Suprapubic skin (tissue), 4 donors: Measurements from ENCODE around the gene TUBB8. TPM values are rescaled to one million over a fixed set of nuclear protein-coding genes. Genes with fewer than 3 reads are reported as not detected.
A peak's percentile ranks its signal among the peaks of the same experiment; 100 is the strongest.
"Not testable (repeated sequence)": the region's sequence is repeated elsewhere in the genome, so short reads cannot be mapped to it uniquely, and the experiment has no call there.

Source experiments
- DNase-seq, 2 donors: peaks; one replicate each; pipeline ENCODE4 v3.0.0-alpha.2; 2019; ENCODE audit warnings: low spot score in 2 of 2
- H3K27ac ChIP-seq: fragments of 200-600 bp; sonication (generic); one replicate; pipeline ENCODE4 v1.5.1; 2019
- H3K27me3 ChIP-seq: fragments of 200-600 bp; sonication (generic); one replicate; pipeline ENCODE4 v1.5.1; 2019
- H3K36me3 ChIP-seq: fragments of 200-600 bp; sonication (generic); one replicate; pipeline ENCODE4 v1.5.1; 2019
- H3K4me1 ChIP-seq: fragments of 200-600 bp; sonication (generic); one replicate; pipeline ENCODE4 v1.5.1; 2019
- H3K4me3 ChIP-seq: fragments of 200-600 bp; sonication (generic); one replicate; pipeline ENCODE4 v1.5.1; 2019; ENCODE audit warnings: mild to moderate bottlenecking
- H3K9me3 ChIP-seq: fragments of 200-600 bp; sonication (generic); one replicate; pipeline ENCODE4 v1.5.1; 2019
- EP300 ChIP-seq: sonication (generic); formaldehyde crosslinking; IDR thresholded peaks from one replicate; pipeline ENCODE4 v1.6.1; 2017; ENCODE audit warnings: antibody characterized with exemption
- POLR2A ChIP-seq, 2 donors: fragments of 450-650 bp; IDR thresholded peaks; one replicate each; pipeline ENCODE4 v1.6.1; 2017; ENCODE audit warnings: antibody characterized with exemption in 2 of 2, mild to moderate bottlenecking in 2 of 2, moderate library complexity in 2 of 2
- POLR2AphosphoS5 ChIP-seq, 3 donors: sonication (generic); formaldehyde crosslinking; IDR thresholded peaks; one replicate each; pipeline ENCODE4 v1.6.1; 2017; ENCODE audit warnings: antibody characterized with exemption in 3 of 3
- WGBS: methylation state at CpG from one replicate; pipeline ENCODE4 v1.1.5; 2018; 5-methylcytosine and 5-hydroxymethylcytosine counted together
- total RNA-seq, 4 donors: library from RNA; depleted of rRNA; stranded (reverse); fragments of >200 nt; gene quantifications; one replicate each; pipeline ENCODE4 v1.1.0, GENCODE V29; 2016
- TF ChIP-seq, protein P1 (sequence below), 2 donors: fragments of 200-600 bp in 1 of 2; fragments of 450-650 bp in 1 of 2; sonication (generic) in 1 of 2; IDR thresholded peaks; one replicate each; pipeline ENCODE4 v1.5.1; 2016 to 2019; ENCODE audit warnings: antibody characterized with exemption in 2 of 2, mild to moderate bottlenecking in 1 of 2, moderate library complexity in 1 of 2

TUBB8 gene
- total RNA-seq, 4 donors from 2014 or later: not detected

DNA sequence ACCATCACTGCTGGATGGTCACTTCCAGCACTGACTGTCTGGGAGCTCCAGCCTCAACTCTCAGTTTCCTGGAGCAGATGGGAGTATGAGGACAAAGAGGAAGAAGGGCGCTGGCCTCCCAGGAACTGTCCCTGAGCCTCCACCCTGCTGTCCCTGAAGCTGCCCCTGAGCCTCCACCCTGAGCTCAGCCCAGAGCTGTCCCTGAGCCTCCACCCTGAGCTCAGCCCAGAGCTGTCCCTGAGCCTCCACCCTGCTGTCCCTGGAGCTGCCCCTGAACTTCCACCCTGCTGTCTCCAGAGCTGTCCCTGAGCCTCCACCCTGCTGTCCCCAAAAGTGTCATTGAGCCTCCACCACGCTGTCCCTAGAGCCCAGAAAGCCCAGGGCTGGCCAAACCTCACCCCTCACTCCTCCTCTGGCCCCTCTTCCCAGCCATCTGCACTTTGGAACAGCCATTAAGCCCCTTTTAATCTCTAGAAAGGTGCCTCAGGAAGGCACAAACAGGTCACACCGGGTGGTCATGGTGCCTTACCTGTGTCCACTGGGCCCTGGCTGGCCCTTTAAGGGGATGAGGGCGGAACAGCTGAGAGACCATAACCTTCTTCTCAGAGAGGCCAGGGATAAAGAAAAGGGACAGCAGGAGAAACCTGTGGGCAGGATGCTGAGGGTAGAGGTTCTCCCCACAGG, 30.6 kb upstream of the TUBB8 start:
- Histone ChIP-seq H3K4me1 (peaks cover 2% of the 10 kb centered on the region), H3K27ac (no peak overlapping the region), H3K9me3 (no peaks in the 10 kb centered on the region), H3K4me3 (no peak overlapping the region), H3K36me3 (no peaks in the 10 kb centered on the region), H3K27me3 (peaks cover 16% of the 10 kb centered on the region)
- TF ChIP-seq POLR2AphosphoS5 (IDR thresholded peaks at IDR 0.05) (no peak), POLR2A (IDR thresholded peaks at IDR 0.05) (no peak), EP300 (no peak)
- TF ChIP-seq, protein P1, sequence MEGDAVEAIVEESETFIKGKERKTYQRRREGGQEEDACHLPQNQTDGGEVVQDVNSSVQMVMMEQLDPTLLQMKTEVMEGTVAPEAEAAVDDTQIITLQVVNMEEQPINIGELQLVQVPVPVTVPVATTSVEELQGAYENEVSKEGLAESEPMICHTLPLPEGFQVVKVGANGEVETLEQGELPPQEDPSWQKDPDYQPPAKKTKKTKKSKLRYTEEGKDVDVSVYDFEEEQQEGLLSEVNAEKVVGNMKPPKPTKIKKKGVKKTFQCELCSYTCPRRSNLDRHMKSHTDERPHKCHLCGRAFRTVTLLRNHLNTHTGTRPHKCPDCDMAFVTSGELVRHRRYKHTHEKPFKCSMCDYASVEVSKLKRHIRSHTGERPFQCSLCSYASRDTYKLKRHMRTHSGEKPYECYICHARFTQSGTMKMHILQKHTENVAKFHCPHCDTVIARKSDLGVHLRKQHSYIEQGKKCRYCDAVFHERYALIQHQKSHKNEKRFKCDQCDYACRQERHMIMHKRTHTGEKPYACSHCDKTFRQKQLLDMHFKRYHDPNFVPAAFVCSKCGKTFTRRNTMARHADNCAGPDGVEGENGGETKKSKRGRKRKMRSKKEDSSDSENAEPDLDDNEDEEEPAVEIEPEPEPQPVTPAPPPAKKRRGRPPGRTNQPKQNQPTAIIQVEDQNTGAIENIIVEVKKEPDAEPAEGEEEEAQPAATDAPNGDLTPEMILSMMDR (IDR thresholded peaks at IDR 0.05): no peak
- no peak for DNase-seq
- 94% methylated on average over 2 of the region's 4 CpGs for WGBS

DNA sequence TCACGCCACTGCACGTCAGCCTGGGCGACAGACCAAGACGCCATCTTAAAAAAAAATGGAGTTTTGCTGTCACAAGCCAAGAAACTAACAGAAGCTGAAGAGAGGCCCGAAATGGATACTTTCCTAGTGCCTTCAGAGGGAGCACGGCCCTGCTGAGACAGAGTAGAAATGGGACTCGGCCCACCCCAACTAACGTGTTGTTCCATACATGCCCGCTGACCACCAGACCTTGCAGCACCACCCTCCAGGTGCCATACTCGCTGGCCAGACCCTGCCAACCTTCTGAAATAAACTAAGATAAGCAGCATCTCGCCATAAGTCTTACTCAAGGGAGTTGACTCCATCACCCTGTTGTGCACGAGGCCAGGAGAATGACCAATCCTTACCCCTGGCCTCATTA, 29.5 kb upstream of the TUBB8 start:
- Histone ChIP-seq H3K27ac (no peak overlapping the region), H3K36me3 (no peaks in the 10 kb centered on the region), H3K9me3 (no peaks in the 10 kb centered on the region), H3K27me3 (peaks cover 16% of the 10 kb centered on the region), H3K4me3 (no peak overlapping the region), H3K4me1 (peaks cover 5% of the 10 kb centered on the region)
- TF ChIP-seq POLR2AphosphoS5 (IDR thresholded peaks at IDR 0.05) (no peak), EP300 (no peak), POLR2A (IDR thresholded peaks at IDR 0.05) (no peak)
- TF ChIP-seq, protein P1 (IDR thresholded peaks at IDR 0.05): no peak
- 84% methylated on average over 12 of the region's 12 CpGs for WGBS
- no peak for DNase-seq

DNA sequence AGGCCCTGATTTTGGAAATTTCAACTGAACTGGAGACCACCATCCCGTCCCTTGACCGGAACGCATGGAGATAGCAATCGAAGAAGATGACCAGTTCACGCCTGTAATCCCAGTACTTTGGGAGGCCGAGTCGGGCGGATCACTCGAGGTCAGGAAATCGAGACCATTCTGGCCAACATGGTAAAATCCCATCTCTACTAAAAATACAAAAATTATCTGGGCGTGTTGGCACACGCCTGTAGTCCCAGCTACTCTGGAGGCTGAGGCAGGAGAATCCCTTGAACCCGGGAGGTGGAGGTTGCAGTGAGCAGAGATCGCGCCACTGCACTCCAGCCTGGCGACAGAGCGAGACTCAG, 25.1 kb upstream of the TUBB8 start:
- not testable (repeated sequence) for H3K36me3 ChIP-seq, H3K9me3 ChIP-seq, H3K27ac ChIP-seq, H3K27me3 ChIP-seq, H3K4me1 ChIP-seq, DNase-seq
- H3K4me3 ChIP-seq: peak overlapping the region; percentile 54
- WGBS: 44% methylated on average over 16 of the region's 17 CpGs

DNA sequence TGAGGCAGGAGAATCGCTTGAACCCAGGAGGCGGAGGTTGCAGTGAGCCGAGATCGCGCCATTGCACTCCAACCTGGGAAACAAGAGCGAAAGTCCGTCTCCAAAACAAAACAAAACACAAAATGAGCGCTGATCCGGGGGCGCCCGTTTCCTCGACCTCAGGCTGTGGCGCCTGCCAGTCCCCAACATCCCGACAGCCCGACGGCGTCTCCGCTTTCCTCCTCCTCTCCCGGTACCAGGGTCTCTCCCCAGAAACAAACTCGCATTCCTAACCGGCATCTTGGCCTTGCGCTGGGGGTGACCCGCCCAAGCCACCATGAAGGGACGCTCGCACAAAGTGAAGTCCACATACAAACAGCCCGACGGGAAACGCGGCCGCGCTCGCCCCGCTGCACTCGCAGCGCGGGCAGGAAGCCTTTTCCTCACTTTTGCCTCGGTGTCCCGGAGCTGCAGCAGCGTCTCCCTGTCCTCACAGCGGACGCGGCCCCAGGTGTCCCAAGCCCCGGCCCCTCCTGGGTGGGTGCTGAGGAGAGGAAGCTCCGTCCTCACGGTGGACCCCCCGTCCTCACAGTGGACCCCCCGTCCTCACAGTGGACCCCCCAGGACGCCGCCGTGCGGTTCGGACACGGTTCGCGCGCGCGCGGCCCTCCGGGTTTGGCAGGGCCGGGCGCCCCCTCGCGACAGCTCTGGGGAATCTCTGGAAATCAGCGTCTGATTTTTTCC, 24.6 kb upstream of the TUBB8 start:
- TF ChIP-seq, protein P1 (IDR thresholded peaks at IDR 0.05): peak in 1 of 2 donors; percentile 77
- not testable (repeated sequence) for DNase-seq, H3K27ac ChIP-seq

DNA sequence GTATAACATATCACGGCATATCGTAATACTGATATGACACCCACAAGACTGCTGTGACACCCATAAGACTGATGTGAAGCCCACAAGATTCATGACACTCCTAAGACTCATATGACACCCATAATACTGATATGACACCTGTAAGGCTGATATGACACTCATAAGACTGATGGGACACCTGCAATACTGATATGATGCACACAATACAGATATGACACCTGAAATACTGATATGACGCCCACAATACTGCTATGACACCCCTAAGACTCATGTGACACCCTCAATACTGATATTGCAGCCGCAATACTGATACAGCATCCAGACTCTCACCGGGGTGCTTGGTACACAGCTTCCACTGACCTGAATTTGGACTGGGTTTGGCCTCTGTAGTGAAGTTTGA, 19.1 kb upstream of the TUBB8 start:
- 70% methylated on average over 5 of the region's 5 CpGs for WGBS
- not testable (repeated sequence) for DNase-seq, H3K4me3 ChIP-seq, H3K9me3 ChIP-seq, H3K27me3 ChIP-seq, H3K4me1 ChIP-seq, H3K36me3 ChIP-seq, H3K27ac ChIP-seq

More for the DNA sequence above, 24.6 kb upstream of the TUBB8 start:
- 24% methylated on average over 8 of the region's 65 CpGs for WGBS
- peak overlapping the region; percentile 54 for H3K4me3 ChIP-seq
- not testable (repeated sequence) for H3K9me3 ChIP-seq, H3K4me1 ChIP-seq, H3K27me3 ChIP-seq, H3K36me3 ChIP-seq

DNA sequence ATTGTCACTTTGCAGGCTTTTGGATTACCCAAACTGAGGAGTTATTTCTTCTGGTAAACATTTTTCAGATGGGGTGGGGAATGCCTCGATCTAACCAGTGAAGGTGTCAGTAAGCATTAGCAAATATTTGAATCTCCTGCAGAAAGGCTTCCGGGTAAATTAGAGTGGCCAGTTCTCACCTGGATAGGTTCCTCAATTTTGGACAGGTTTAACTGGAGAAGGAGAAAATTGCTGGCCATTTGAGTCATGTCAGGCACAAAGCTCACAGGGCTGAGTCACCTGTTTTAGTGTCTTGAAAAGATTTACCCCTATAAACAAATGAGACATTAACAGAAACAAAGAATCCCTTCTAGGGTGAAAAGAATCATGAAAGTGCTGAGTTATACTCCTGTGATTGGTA, 830 bp upstream of the TUBB8 start:
- WGBS: 88% methylated on average over 2 of the region's 2 CpGs
- H3K27me3 ChIP-seq, H3K4me1 ChIP-seq: not testable (repeated sequence)

DNA sequence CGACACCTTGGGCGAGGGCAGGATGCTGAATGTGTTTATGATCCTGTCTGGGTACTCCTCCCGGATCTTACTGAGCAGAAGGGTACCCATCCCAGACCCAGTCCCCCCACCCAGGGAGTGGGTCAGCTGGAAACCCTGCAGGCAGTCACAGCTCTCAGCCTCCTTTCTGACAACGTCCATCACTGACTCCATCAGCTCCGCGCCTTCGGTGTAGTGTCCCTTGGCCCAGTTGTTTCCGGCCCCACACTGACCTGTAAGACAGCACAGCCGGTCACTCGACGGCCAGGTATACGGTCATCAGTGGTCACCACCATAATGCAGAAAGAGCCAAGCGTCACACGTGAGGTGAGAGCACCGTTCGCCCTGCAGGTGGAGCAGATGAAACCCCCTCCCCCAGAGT, 1.2 kb downstream of the TUBB8 start:
- not testable (repeated sequence) for H3K27me3 ChIP-seq, H3K9me3 ChIP-seq, H3K4me3 ChIP-seq, H3K36me3 ChIP-seq, H3K4me1 ChIP-seq, H3K27ac ChIP-seq, DNase-seq
- WGBS: 100% methylated on average over 2 of the region's 16 CpGs

More for the DNA sequence above, 830 bp upstream of the TUBB8 start:
- not testable (repeated sequence) for H3K4me3 ChIP-seq, H3K36me3 ChIP-seq, H3K9me3 ChIP-seq, DNase-seq, H3K27ac ChIP-seq

DNA sequence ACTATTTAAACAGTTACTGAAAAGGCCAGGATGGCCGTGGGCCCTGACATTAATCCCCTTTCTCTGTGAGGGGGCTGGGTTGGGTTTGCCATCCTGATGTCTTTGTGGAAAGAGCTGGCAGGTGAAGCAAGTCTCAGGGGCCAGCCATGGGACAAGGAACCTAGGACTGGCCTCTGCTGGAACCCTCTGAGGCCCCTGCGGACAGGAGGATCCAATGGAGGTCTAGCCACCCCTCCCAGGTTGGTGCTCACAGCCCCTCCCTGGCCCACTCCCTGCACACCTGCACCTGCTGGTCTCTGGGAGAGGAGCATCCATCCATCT, 35.8 kb downstream of the TUBB8 start:
- H3K4me3 ChIP-seq, H3K27me3 ChIP-seq, H3K9me3 ChIP-seq, H3K36me3 ChIP-seq, H3K27ac ChIP-seq, H3K4me1 ChIP-seq, DNase-seq: not testable (repeated sequence)
- WGBS: no CpG with 5 or more reads among the region's 2 CpGs

DNA sequence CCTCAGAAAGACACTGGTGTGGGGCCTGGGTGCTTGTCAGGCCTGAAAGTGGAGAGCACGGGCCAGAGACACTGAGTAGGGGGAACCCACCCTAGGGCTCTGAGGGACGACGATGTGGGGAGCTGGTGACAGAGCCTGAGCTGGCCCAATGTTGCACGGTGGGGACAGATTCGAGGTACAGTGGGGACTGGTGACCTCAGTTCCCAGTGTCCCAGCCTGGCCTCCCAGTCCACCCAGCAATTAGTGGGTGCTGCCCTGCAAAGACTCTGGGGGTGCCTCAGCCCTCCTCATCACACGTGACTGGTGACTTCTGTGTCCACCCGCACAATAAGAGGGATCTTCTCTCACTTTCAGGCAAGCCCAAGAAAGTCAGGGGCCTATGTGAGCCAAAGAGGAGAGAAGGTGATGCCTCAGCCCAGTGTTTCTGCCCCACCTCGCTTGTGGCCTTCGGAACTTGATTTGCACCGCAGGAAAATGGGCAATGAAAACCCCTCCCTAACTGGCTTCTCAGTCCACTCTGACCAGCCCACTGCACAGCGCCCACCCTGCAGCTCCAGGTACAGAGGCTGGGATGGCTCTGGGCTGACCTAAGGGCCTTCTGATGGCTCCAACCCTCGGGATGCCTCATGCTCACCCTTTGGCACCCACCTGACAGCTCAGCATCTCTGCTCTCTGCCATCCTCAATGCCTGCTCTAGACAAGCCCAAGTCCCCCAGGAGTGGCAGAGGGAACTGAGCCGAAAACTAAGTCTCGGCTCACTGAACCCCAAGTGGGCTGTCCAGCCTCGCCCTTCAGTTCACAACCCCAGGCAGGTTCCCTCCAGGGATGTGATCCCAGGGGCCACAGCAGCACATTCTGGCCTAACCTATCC, 36.4 kb downstream of the TUBB8 start:
- H3K4me1 ChIP-seq, DNase-seq, H3K27ac ChIP-seq, H3K27me3 ChIP-seq, H3K9me3 ChIP-seq, H3K36me3 ChIP-seq, H3K4me3 ChIP-seq: not testable (repeated sequence)
- no CpG with 5 or more reads among the region's 15 CpGs for WGBS

DNA sequence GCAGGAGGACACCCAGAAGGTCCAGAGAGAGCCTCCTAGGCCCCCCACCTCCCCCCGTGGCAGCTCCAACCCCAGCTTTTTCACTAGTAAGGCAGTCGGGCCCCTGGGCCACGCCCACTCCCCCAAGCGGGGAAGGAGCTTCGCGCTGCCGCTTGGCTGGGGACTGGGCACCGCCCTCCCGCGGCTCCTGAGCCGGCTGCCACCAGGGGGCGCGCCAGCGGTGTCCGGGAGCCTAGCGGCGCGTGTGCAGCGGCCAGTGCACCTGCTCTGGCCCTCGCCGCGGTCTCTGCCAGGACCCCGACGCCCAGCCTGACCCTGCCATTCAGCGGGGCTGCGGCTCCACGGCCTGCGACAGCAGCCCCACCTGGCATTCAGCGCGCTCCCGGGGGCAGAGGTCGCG, 37.8 kb downstream of the TUBB8 start:
- not testable (repeated sequence) for DNase-seq, H3K4me1 ChIP-seq, H3K9me3 ChIP-seq, H3K4me3 ChIP-seq, H3K27me3 ChIP-seq, H3K27ac ChIP-seq, H3K36me3 ChIP-seq
- no CpG with 5 or more reads among the region's 33 CpGs for WGBS
